Stimulated activated CD8-positive, alpha-beta memory T cell treated with anti-CD3 and anti-CD28 coated beads, Interleukin-4, amount 100 ng/mL, for 4 hours (primary cell): Measurements from ENCODE around the gene ZSWIM1.

ENCODE experiments used
- DNase-seq, 2 donors: peaks; one replicate each; pipeline ENCODE4 v3.0.0-alpha.2; 2020; ENCODE audit warnings: low read depth in 2 of 2, low spot score in 1 of 2

ZSWIM1 gene

GRCh38 chr20:45880988-45881788, at the start of gene ZSWIM1:
Gene ZSWIM1, plus strand, starts transcription at chr20:45881227. Its CDS starts 1,366 bp downstream, at chr20:45882593.
- DNase-seq = peak; percentile 96 to 98

- DNase-seq = no peak
These were observed 48.4 kb upstream of the ZSWIM1 start for GRCh38 chr20:45832619-45833018.

GRCh38 chr20:45833030-45833882, 47.8 kb upstream of the ZSWIM1 start, which contains the start of gene SNX21:
Gene SNX21, plus strand, starts transcription at chr20:45833799. Its CDS starts 121 bp downstream, at chr20:45833920.
- DNase-seq = no peak

- DNase-seq = no peak
These were observed 46.9 kb upstream of the ZSWIM1 start for GRCh38 chr20:45833883-45834796.

- DNase-seq = no peak
These were observed 46.2 kb upstream of the ZSWIM1 start for GRCh38 chr20:45834797-45835161.

GRCh38 chr20:45835329-45835765, 45.7 kb upstream of the ZSWIM1 start:
- no peak for DNase-seq

GRCh38 chr20:45835825-45836224, 45.2 kb upstream of the ZSWIM1 start:
- DNase-seq = no peak

- DNase-seq = no peak
These were observed 44.2 kb upstream of the ZSWIM1 start for GRCh38 chr20:45836841-45837240.

GRCh38 chr20:45840700-45841198, 40.3 kb upstream of the ZSWIM1 start:
- no peak for DNase-seq

- no peak for DNase-seq
These were observed 39.5 kb upstream of the ZSWIM1 start for GRCh38 chr20:45841407-45842129.

- no peak for DNase-seq
These were observed 38.7 kb upstream of the ZSWIM1 start for GRCh38 chr20:45842169-45842812.

- DNase-seq = no peak
These were observed 37.5 kb upstream of the ZSWIM1 start for GRCh38 chr20:45843506-45843905.

GRCh38 chr20:45845452-45845851, 35.6 kb upstream of the ZSWIM1 start:
- DNase-seq = no peak

- DNase-seq = no peak
These were observed 32.6 kb upstream of the ZSWIM1 start for GRCh38 chr20:45848421-45848820.

- no peak for DNase-seq
These were observed 32.0 kb upstream of the ZSWIM1 start for GRCh38 chr20:45848969-45849582.

GRCh38 chr20:45850238-45850637, 30.8 kb upstream of the ZSWIM1 start:
- no peak for DNase-seq

GRCh38 chr20:45850926-45851325, 30.1 kb upstream of the ZSWIM1 start:
- DNase-seq = no peak

GRCh38 chr20:45851501-45851900, 29.5 kb upstream of the ZSWIM1 start:
- DNase-seq = no peak

GRCh38 chr20:45852326-45852725, 28.7 kb upstream of the ZSWIM1 start:
- no peak for DNase-seq
